Sigmoid colon (tissue), 4 donors: ENCODE results near the gene GUCY1B1.

Experiments used
- CTCF ChIP-seq, 4 experiments: fragments of 450-650 bp in 3 of 4; fragments of 200-600 bp in 1 of 4; IDR thresholded peaks; one replicate each; pipeline ENCODE4 v1.5.1; 2016 to 2019; ENCODE audit warnings: antibody characterized with exemption in 4 of 4, mild to moderate bottlenecking in 3 of 4, moderate library complexity in 2 of 4
- EP300 ChIP-seq, 4 donors: sonication (generic); formaldehyde crosslinking; IDR thresholded peaks; one replicate each; pipeline ENCODE4 v1.6.1; 2017; ENCODE audit warnings: antibody characterized with exemption in 4 of 4
- POLR2A ChIP-seq, 2 donors: fragments of 450-650 bp; IDR thresholded peaks; one replicate each; pipeline ENCODE4 v1.6.1; 2016; ENCODE audit warnings: antibody characterized with exemption in 2 of 2, mild to moderate bottlenecking in 2 of 2, moderate library complexity in 2 of 2

GRCh38 chr4:155853189-155853588 is 94.4 kb downstream of the GUCY1B1 start:
- TF ChIP-seq CTCF (IDR thresholded peaks at IDR 0.05) (no peak), POLR2A (IDR thresholded peaks at IDR 0.05) (no peak), EP300 (IDR thresholded peaks at IDR 0.05) (no peak)
